Tibial nerve (tissue), 4 donors: ENCODE results near the gene POLR2F. TPM values are rescaled to one million over a fixed set of nuclear protein-coding genes. Genes with fewer than 3 reads are reported as not detected.

Experiments
- DNase-seq, 2 donors: peaks; one replicate each; pipeline ENCODE4 v3.0.0-alpha.2; 2019; ENCODE audit warnings: low spot score in 2 of 2
- H3K27ac ChIP-seq, 4 donors: fragments of 200-600 bp; sonication (generic) in 3 of 4; one replicate each; pipeline ENCODE4 v1.5.1; 2017 to 2019; ENCODE audit warnings: mild to moderate bottlenecking in 1 of 4
- H3K27me3 ChIP-seq, 2 donors: fragments of 200-600 bp; sonication (generic) in 1 of 2; one replicate each; pipeline versions ENCODE4 v1.5.1 to v1.6.0; 2017 to 2019
- H3K36me3 ChIP-seq, 3 donors: fragments of 200-600 bp; sonication (generic); one replicate each; pipeline ENCODE4 v1.5.1; 2018 to 2019
- H3K4me1 ChIP-seq, 4 donors: fragments of 200-600 bp; sonication (generic) in 3 of 4; one replicate each; pipeline ENCODE4 v1.5.1; 2017 to 2019
- H3K4me3 ChIP-seq, 4 donors: fragments of 200-600 bp; sonication (generic) in 3 of 4; one replicate each; pipeline ENCODE4 v1.5.1; 2017 to 2019; ENCODE audit warnings: mild to moderate bottlenecking in 1 of 4, moderate library complexity in 1 of 4
- H3K9me3 ChIP-seq, 4 donors: fragments of 200-600 bp; sonication (generic) in 3 of 4; one replicate each; pipeline ENCODE4 v1.5.1; 2017 to 2019
- EP300 ChIP-seq, 2 donors: sonication (generic); formaldehyde crosslinking; IDR thresholded peaks; one replicate each; pipeline ENCODE4 v1.6.1; 2017; ENCODE audit warnings: antibody characterized with exemption in 2 of 2, mild to moderate bottlenecking in 1 of 2
- POLR2A ChIP-seq, 2 donors: fragments of 450-650 bp; IDR thresholded peaks; one replicate each; pipeline ENCODE4 v1.6.1; 2017; ENCODE audit warnings: antibody characterized with exemption in 2 of 2, mild to moderate bottlenecking in 2 of 2, moderate library complexity in 2 of 2
- WGBS, 2 donors: methylation state at CpG; one replicate each; pipeline ENCODE4 v1.1.5; 2018; 5-methylcytosine and 5-hydroxymethylcytosine counted together
- total RNA-seq, 4 donors: library from RNA; depleted of rRNA; stranded (reverse); fragments of >200 nt; gene quantifications; one replicate each; pipeline ENCODE4 v1.1.0, GENCODE V29; 2016
- TF ChIP-seq, protein P1 (sequence below), 5 experiments: fragments of 200-600 bp in 3 of 5; fragments of 450-650 bp in 2 of 5; sonication (generic) in 3 of 5; IDR thresholded peaks; one replicate each; pipeline ENCODE4 v1.5.1; 2016 to 2019; ENCODE audit warnings: antibody characterized with exemption in 5 of 5, mild to moderate bottlenecking in 3 of 5, moderate library complexity in 2 of 5

The POLR2F gene
- total RNA-seq, 4 donors from 2014 or later: 54.7 to 181 (median 120) TPM

DNA sequence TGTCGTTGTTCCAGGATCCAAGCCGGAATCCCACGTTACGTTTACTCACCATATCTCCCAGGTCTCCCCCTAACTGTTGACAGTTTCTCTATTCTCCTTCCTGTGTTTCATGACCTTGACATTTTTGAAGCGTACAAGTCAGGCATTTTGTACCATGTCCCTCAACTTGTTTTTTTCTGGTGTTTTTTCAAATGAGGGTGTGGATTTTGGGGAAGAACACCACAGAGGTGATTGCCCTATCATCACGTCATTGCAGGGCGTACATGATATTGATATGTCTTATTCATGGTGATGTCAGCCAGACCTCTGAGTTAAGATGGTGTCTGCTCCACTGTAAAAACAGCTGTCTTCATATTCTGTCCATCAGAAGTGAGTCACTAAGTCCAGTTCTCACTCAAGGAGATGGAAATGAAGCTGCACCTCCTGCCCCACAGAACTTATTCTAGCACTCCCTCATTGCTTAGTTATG is 59.1 kb downstream of the POLR2F start:
- peak overlapping the region; percentile 51 to 96 (median 82) for H3K27ac ChIP-seq
- H3K27me3 ChIP-seq: no peaks in the 10 kb centered on the region
- 41 to 42% methylated on average over 7 of the region's 7 CpGs for WGBS, 2 donors
- no peaks in the 10 kb centered on the region for H3K9me3 ChIP-seq
- H3K4me3 ChIP-seq: no peak overlapping the region
- peaks cover 0 to 3% (median 0%) of the 10 kb centered on the region in 3 donors for H3K36me3 ChIP-seq
- TF ChIP-seq, protein P1, sequence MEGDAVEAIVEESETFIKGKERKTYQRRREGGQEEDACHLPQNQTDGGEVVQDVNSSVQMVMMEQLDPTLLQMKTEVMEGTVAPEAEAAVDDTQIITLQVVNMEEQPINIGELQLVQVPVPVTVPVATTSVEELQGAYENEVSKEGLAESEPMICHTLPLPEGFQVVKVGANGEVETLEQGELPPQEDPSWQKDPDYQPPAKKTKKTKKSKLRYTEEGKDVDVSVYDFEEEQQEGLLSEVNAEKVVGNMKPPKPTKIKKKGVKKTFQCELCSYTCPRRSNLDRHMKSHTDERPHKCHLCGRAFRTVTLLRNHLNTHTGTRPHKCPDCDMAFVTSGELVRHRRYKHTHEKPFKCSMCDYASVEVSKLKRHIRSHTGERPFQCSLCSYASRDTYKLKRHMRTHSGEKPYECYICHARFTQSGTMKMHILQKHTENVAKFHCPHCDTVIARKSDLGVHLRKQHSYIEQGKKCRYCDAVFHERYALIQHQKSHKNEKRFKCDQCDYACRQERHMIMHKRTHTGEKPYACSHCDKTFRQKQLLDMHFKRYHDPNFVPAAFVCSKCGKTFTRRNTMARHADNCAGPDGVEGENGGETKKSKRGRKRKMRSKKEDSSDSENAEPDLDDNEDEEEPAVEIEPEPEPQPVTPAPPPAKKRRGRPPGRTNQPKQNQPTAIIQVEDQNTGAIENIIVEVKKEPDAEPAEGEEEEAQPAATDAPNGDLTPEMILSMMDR (IDR thresholded peaks at IDR 0.05): no peak
- no peak for TF ChIP-seq EP300 (IDR thresholded peaks at IDR 0.05)
- TF ChIP-seq POLR2A (IDR thresholded peaks at IDR 0.05): no peak
- DNase-seq: no peak
- peaks cover 0 to 39% (median 19%) of the 10 kb centered on the region in 4 donors for H3K4me1 ChIP-seq

DNA sequence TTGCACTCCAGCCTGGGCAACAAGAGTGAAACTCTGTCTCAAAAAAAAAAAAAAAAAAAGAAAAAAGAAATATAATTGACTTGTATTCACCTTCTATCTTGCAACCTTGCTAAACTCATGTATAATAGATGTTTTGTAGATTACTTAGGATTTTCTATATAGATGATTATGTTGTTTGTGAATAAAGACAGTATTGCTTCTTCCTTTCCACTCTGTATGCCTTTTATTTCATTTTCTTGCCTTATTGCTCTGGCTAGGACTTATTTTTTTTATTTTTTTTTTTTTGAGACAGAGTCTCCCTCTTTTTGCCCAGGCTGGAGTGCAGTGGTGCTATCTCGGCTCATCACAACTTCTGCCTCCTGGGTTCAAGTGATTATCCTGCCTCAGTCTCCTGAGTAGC is 60.6 kb downstream of the POLR2F start:
- DNase-seq: no peak
- Histone ChIP-seq H3K27ac (peak overlapping the region in 3 of 4 donors; percentile 75 to 96 (median 93)), H3K4me3 (no peak overlapping the region), H3K4me1 (peaks cover 0 to 41% (median 28%) of the 10 kb centered on the region in 4 donors), H3K9me3 (no peaks in the 10 kb centered on the region), H3K36me3 (peaks cover 0 to 3% (median 0%) of the 10 kb centered on the region in 3 donors), H3K27me3 (no peaks in the 10 kb centered on the region)
- WGBS, 2 donors: 89 to 96% methylated on average over 1 of the region's 1 CpG
- TF ChIP-seq EP300 (IDR thresholded peaks at IDR 0.05): no peak
- no peak for TF ChIP-seq POLR2A (IDR thresholded peaks at IDR 0.05)
- TF ChIP-seq, protein P1 (IDR thresholded peaks at IDR 0.05): no peak

DNA sequence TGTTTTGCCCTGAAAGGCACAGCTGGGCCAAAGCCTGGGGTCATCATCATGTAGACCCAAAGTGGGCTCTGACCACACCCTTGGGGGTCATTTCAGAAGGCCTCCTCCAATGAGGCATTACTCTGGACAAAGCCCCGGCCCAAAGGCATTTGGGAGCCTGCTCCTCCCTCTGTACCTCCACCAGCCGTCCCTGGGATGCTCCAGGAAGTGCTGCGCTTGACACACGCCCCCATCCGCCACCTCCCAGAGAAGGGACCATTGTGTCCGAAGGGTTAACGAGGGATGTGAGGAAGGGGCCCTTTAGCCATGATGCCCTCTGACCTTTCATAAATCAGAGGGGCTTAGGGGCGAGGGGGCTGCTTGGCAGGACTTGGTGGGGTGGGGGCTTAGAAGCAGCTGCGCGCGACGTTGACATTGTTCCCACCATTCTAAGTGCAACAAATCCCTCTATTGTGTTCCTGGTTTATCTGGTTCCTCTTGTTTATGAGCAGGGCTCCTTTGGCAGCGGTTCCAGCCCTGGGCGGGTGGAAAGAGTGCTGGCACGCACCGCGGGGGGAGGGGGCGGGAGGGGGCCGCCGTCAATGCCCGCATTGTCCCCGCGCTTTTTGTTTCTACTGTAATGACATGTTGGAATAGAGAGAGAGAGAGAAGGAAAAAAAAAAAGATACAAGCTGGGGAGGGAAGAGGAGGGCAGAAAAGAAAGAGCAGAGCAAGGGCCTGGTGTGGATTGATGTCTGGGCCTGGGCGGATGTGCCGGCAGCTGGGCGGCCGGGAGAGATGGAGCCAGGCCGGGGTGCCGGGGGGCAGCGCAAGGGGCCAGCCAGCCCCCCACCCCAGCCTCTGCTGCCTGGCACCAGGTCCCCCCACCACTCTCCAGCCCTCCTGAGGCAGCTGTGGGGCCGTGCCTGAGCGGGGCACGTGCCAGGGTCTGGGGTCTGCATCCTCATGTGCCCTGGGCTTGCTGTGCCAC is 63.0 kb downstream of the POLR2F start:
- Histone ChIP-seq H3K27ac (peak overlapping the region; percentile 85 to 96 (median 90)), H3K27me3 (no peaks in the 10 kb centered on the region), H3K4me1 (peaks cover 0 to 56% (median 38%) of the 10 kb centered on the region in 4 donors), H3K36me3 (peaks cover 0 to 3% (median 0%) of the 10 kb centered on the region in 3 donors), H3K9me3 (no peaks in the 10 kb centered on the region), H3K4me3 (peak overlapping the region in 2 of 4 donors; percentile 19 to 27)
- DNase-seq: peak; percentile 52 to 59
- 32 to 34% methylated on average over 28 to 32 of the region's 33 CpGs for WGBS, 2 donors
- TF ChIP-seq, protein P1 (IDR thresholded peaks at IDR 0.05): no peak
- TF ChIP-seq EP300 (IDR thresholded peaks at IDR 0.05): peak; percentile 38 to 84

DNA sequence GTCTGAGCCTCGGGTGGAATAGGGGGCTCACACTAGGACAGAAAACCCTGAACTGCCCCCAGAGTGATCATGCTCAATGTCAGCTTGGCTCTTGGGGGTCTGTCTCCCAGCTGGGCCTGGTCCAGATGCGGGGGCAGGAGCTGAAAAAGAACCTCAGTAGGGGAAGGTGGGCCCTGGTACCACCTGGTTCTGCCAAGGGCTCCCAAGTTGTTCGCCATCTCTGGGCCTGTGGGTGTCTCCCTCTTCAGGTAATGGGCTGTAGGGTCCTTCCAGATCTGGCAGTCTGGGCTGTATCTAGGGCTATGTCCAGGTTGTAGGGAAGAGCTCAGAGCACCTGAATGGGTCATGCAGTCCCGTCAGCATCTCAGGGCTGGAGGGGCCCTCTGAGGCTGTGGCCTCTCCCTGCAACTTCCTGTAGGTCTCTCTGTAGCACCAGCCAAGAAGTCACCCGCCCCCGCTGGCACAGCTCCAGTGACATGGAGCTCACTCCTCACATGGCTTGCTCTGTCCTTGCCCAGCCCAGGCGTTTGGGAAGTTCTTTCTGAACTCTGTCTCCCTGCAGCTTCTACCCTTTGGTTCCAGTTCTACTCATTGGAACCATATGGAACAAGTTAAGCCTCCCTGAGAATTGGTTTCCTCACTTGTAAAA is 63.9 kb downstream of the POLR2F start:
- H3K27ac ChIP-seq: peak overlapping the region; percentile 85 to 96 (median 90)
- WGBS, 2 donors: 17 to 22% methylated on average over 7 of the region's 7 CpGs
- TF ChIP-seq, protein P1 (IDR thresholded peaks at IDR 0.05): peak in 2 of 5 experiments; percentile 9
- TF ChIP-seq POLR2A (IDR thresholded peaks at IDR 0.05): peak in 1 of 2 donors; percentile 24
- peak in 1 of 2 donors; percentile 85 for TF ChIP-seq EP300 (IDR thresholded peaks at IDR 0.05)
- H3K4me1 ChIP-seq: peaks cover 0 to 55% (median 37%) of the 10 kb centered on the region in 4 donors
- H3K4me3 ChIP-seq: peak overlapping the region in 2 of 4 donors; percentile 19 to 27
- no peaks in the 10 kb centered on the region for H3K9me3 ChIP-seq
- peak; percentile 71 to 75 for DNase-seq
- no peaks in the 10 kb centered on the region for H3K27me3 ChIP-seq
- peaks cover 0 to 3% (median 0%) of the 10 kb centered on the region in 3 donors for H3K36me3 ChIP-seq
